ENCODE data around the gene VAMP8. TPM values are rescaled to one million over a fixed set of nuclear protein-coding genes. Genes with fewer than 3 reads are reported as not detected.

The VAMP8 gene
- total and polyA plus RNA-seq, 2 of the 8 experiments (the other 6 are each of a cell fraction or from before 2014, with no cell fraction given) = 34.4 to 69.7 TPM

DNA sequence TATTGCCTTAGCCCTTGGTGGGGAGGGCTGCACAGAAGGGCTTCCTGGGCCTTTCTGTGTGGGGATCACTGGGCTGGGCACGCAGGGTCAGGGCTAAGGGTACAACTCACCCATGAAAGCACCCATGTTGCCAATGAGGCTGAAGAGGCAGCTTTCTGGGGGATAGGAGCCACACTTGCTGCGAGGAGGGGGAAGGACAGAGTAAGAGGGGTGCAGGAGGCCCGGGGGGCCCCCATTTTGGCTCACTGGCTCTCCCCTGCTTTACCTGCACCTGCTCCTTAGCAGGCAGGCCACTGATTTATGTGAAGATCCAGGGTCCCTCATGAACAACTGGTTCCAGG lies 22.8 kb downstream of the VAMP8 start:
- Histone ChIP-seq H2BK5ac (ENCODE audit: low read depth, low read length) (no peak overlapping the region), H4K20me1 (replicated peaks in 1 of 2; ENCODE audit: control insufficient read depth in 1 of 2, insufficient read depth in 2 of 2, low read length in 2 of 2) (peaks cover 2 to 9% of the 10 kb centered on the region in 2 experiments), H3K27me3 (replicated peaks in 1 of 4; ENCODE audit: control insufficient read depth in 3 of 4, extremely low read depth in 1 of 4, insufficient read depth in 3 of 4, low read length in 3 of 4) (no peaks in the 10 kb centered on the region), H3K4me3 (ENCODE audit: extremely low read depth in 1 of 4, insufficient read depth in 2 of 4, low read depth in 3 of 4, low read length in 4 of 4) (no peak overlapping the region), H2BK20ac (ENCODE audit: low read length) (no peak overlapping the region), H4K8ac (ENCODE audit: extremely low read depth, insufficient read depth, low read length) (no peak overlapping the region; the same call in 1 of the 2 replicates), H4K5ac (ENCODE audit: insufficient read length, low read depth, low read length) (no peak overlapping the region), H3K9ac (replicated peaks in 1 of 4; ENCODE audit: extremely low read depth in 1 of 4, low read depth in 3 of 4, low read length in 3 of 4) (no peak overlapping the region), H3K36me3 (ENCODE audit: control insufficient read depth in 2 of 4, insufficient read depth in 4 of 4, low read length in 3 of 4) (peaks cover 4 to 21% (median 7%) of the 10 kb centered on the region in 4 experiments; a peak in 4 of 8 replicates), H3K23me2 (ENCODE audit: low read depth, low read length) (peaks cover 20% of the 10 kb centered on the region), H3K4me2 (ENCODE audit: insufficient read depth in 1 of 2, low read depth in 2 of 2, low read length in 2 of 2) (no peak overlapping the region), H4K91ac (replicated peaks; ENCODE audit: insufficient read length, low read length) (no peak overlapping the region), H2AFZ (ENCODE audit: low read length) (no peak overlapping the region), H2BK120ac (replicated peaks; ENCODE audit: low read depth, low read length) (no peak overlapping the region), H3K56ac (replicated peaks; ENCODE audit: insufficient read length, low read depth, low read length) (no peak overlapping the region), H3K4me1 (replicated peaks in 1 of 4; ENCODE audit: control insufficient read depth in 3 of 4, insufficient read depth in 4 of 4, low read length in 3 of 4) (peaks cover 0 to 10% (median 3%) of the 10 kb centered on the region in 4 experiments; a peak in 6 of 7 replicates), H3K79me2 (ENCODE audit: control insufficient read depth in 1 of 2, insufficient read depth in 2 of 2, low read length in 2 of 2) (peaks cover 0 to 18% of the 10 kb centered on the region in 2 experiments; a peak in 2 of 4 replicates), H3K79me1 (ENCODE audit: low read depth, low read length) (peaks cover 6% of the 10 kb centered on the region; the same call in 1 of the 2 replicates), H3K14ac (ENCODE audit: insufficient read length) (no peak overlapping the region), H2AK5ac (ENCODE audit: low read depth, low read length) (no peak overlapping the region), H3K18ac (ENCODE audit: extremely low read depth, low read length) (no peak overlapping the region), H2BK12ac (ENCODE audit: low read depth, low read length) (no peak overlapping the region), H3K23ac (ENCODE audit: insufficient read length) (no peak overlapping the region), H3K27ac (ENCODE audit: low read depth, low read length) (no peak overlapping the region), H3K4ac (replicated peaks; ENCODE audit: insufficient read length, low read depth, low read length) (no peak overlapping the region), H2BK15ac (ENCODE audit: low read length) (no peak overlapping the region), H3K9me3 (ENCODE audit: insufficient read depth in 2 of 2, low read depth in 1 of 2, low read length in 1 of 2) (no peaks in the 10 kb centered on the region)
- no peak for TF ChIP-seq KDM1A (IDR thresholded peaks at IDR 0.05; ENCODE audit: borderline replicate concordance, low read length)
- no peak for TF ChIP-seq TBP (IDR thresholded peaks at IDR 0.05; ENCODE audit: low read depth, low read length)
- TF ChIP-seq SRF (IDR thresholded peaks at IDR 0.05; ENCODE audit: low read depth, low read length) = no peak
- no peak for TF ChIP-seq RAD21 (IDR thresholded peaks at IDR 0.05 in 1 of 2, conservative IDR thresholded peaks at IDR 0.05 in 1 of 2; ENCODE audit: low read depth in 2 of 2, low read length in 2 of 2)
- TF ChIP-seq HDAC6 (IDR thresholded peaks at IDR 0.05; ENCODE audit: low read depth, low read length) = no peak
- no peak for TF ChIP-seq GABPA (IDR thresholded peaks at IDR 0.05; ENCODE audit: borderline replicate concordance, insufficient read depth, low read length)
- no peak for TF ChIP-seq RNF2 (IDR thresholded peaks at IDR 0.05; ENCODE audit: borderline replicate concordance, low read depth, low read length, missing control alignments, poor library complexity, severe bottlenecking)
- TF ChIP-seq SP1 (IDR thresholded peaks at IDR 0.05; ENCODE audit: low read depth, low read length) = no peak
- CTCF ChIA-PET (ENCODE audit: partially characterized antibody) = interaction anchor here (0.9 to 1.5 kb wide), 4 partner anchors 9 to 28 kb away, joined by 3 to 5 read pairs (median 4); partner anchors contain the start of gene VAMP5
- DNase-seq (ENCODE audit: low read depth in 1 of 2, low spot score in 2 of 2) (no peak), FAIRE-seq (no peak)
- POLR2A ChIA-PET (ENCODE audit: partially characterized antibody) = interaction anchor here (0.6 to 7.9 kb wide), 7 partner anchors 9 to 60 kb away, joined by 3 to 95 read pairs (median 8); partner anchors contain the start of genes C2orf68, MAT2A and USP39
- 90% methylated on average over 2 of the region's 3 CpGs; no CpG with 5 or more reads in 1 of the 2 experiments for WGBS, 2 experiments (ENCODE audit: extremely low coverage in 1 of 2, insufficient coverage in 1 of 2, insufficient read length in 1 of 2, insufficient replicate concordance in 2 of 2, low coverage in 1 of 2, low lambda C conversion rate in 2 of 2, missing lambda C conversion rate in 1 of 2)

All from H1 (cell line).